IgD-negative memory B cell (primary cell): ENCODE measurements around the gene MACC1. TPM values are rescaled to one million over a fixed set of nuclear protein-coding genes. Genes with fewer than 3 reads are reported as not detected.
A peak's percentile ranks its signal among the peaks of the same experiment; 100 is the strongest.

Experiments used
- H3K27ac Mint-ChIP-seq, 3 donors: one replicate each; pipeline ENCODE4 v1.8.0; 2020 to 2022; ENCODE audit warnings: mild to moderate bottlenecking in 3 of 3, mixed read lengths in 3 of 3, moderate library complexity in 1 of 3
- H3K27me3 Mint-ChIP-seq: one replicate; pipeline ENCODE4 v1.8.0; 2021; ENCODE audit warnings: mixed read lengths
- H3K36me3 Mint-ChIP-seq: one replicate; pipeline ENCODE4 v1.8.0; 2020; ENCODE audit warnings: mild to moderate bottlenecking, mixed read lengths
- H3K4me1 Mint-ChIP-seq, 3 donors: one replicate each; pipeline ENCODE4 v1.8.0; 2020 to 2022; ENCODE audit warnings: mixed read lengths in 3 of 3, mild to moderate bottlenecking in 1 of 3
- H3K4me3 Mint-ChIP-seq, 4 donors: one replicate each; pipeline ENCODE4 v1.8.0; 2020 to 2022; ENCODE audit warnings: mild to moderate bottlenecking in 4 of 4, mixed read lengths in 4 of 4, moderate library complexity in 3 of 4
- H3K9me3 Mint-ChIP-seq, 3 donors: one replicate each; pipeline ENCODE4 v1.8.0; 2020 to 2021; ENCODE audit warnings: mixed read lengths in 3 of 3, mild to moderate bottlenecking in 1 of 3
- polyA plus RNA-seq: library from polyadenylated mRNA; unstranded; fragments of 300-500 nt; fragmentation: Illumina TruSeq; gene quantifications from one replicate; pipeline ENCODE4 v1.2.3, GENCODE V29; 2021

The MACC1 gene
- polyA plus RNA-seq: 1.2 TPM

DNA sequence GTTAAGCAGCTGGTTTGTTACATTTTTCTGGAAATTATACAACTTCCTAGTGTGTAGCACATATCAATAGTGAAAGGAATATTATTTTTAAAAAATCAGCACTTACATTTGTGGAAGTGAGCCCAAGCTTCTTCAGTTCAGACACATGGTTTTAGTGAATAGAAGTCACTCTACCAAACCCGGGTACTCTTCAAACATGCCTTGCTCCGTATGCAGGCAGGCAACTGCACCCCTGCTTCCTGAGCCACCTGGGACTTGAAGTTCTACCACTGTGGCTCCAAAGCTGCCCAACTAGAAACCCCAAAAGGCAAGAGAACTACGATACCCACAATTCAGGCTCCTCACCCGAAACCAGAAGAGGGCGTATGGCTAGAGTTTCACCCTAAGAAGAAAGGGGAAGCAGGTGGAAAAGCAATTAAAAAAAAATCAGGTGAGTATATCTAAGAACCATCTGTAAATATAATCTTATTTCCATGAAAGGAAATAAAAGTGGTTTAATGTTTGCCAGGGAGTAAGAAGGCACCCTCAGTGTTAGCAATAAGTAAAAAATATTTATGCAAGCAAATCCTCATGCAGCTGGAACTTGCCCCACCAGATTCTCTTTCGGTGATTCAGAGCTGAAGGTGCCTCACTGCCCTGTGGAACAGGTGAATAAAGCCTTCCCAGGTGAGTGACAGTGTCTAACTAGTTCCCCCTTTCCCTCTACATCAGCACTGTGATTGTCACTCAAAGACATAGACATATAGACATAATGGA, at the start of gene MACC1:
Gene MACC1, minus strand, starts transcription at position 192 of the 756 bp plus-strand sequence. CDS start 55,522 bp downstream, outside the sequence.
- H3K36me3 Mint-ChIP-seq: peaks cover 10% of the 10 kb centered on the region
- H3K4me3 Mint-ChIP-seq: peak within 1 kb of the TSS; percentile 52 to 82 (median 76)
- H3K9me3 Mint-ChIP-seq: peaks cover 0 to 2% (median 0%) of the 10 kb centered on the region in 3 donors
- H3K4me1 Mint-ChIP-seq: peaks cover 38 to 48% (median 44%) of the 10 kb centered on the region in 3 donors
- H3K27ac Mint-ChIP-seq: peak within 1 kb of the TSS; percentile 73 to 88 (median 88)
- no peaks in the 10 kb centered on the region for H3K27me3 Mint-ChIP-seq

DNA sequence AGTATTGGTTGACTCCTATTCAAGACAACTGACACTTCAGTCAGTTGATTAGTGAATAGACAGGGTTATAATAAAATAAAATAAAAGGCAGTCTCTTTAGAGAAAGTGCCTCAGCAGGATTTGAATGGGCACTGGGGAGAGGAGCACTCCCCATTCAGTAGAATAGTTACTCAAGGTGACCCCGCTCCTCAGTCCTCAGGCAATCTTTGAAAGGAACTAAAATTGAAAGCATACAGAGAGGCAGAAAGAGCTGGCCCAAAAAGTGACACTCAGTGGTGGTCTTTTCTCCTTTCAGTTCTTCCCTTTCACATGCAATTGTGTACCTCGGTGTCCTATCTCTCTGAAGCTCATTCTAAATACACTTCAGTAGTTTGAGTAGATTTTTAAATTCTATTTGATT, 47.4 kb upstream of the MACC1 start:
- no peak overlapping the region for H3K4me3 Mint-ChIP-seq
- no peaks in the 10 kb centered on the region for H3K9me3 Mint-ChIP-seq
- H3K27ac Mint-ChIP-seq: no peak overlapping the region
- no peaks in the 10 kb centered on the region for H3K36me3 Mint-ChIP-seq
- no peaks in the 10 kb centered on the region for H3K27me3 Mint-ChIP-seq
- peaks cover 4 to 6% (median 6%) of the 10 kb centered on the region in 3 donors for H3K4me1 Mint-ChIP-seq

DNA sequence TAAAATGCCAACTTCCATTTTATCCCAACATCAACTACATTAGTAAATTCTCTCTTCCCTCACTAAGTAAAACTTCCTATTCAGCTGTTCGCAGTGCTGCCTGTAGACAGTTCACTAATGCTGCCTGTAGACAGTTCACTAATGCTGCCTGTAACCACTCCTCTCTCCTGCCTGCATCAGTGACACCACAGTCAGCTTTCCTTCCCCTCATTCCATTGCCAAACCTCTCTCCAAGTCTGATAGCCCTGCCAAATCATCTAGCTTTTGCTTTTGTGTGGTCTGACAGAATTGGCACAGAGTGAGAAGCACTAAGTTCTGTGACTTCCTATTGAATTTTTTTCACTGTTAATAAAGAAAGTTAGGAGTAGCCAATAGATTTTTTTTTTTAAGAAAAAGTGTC, 43.0 kb upstream of the MACC1 start:
- Mint-ChIP-seq H3K9me3 (no peaks in the 10 kb centered on the region), H3K27me3 (no peaks in the 10 kb centered on the region), H3K4me3 (no peak overlapping the region), H3K27ac (no peak overlapping the region), H3K36me3 (no peaks in the 10 kb centered on the region), H3K4me1 (no peaks in the 10 kb centered on the region)

DNA sequence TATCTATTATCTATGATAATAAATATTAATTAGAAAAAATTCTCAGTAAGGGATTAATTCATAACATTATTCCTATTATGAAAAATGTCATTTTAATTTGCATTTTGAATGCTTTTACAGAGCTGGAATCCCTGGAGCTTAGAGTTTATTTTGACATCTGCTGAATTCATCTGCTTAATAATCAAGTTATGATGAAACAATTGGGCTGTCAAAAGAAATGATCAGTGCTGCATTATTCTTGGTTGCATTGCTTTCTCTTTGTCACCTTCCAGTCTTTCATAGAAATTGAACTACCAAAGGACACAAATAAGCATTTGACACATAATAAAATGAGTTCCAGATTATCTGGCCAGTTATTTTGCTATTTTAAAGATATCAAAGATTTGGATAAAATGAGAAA, 40.0 kb upstream of the MACC1 start:
- Mint-ChIP-seq H3K27me3 (no peaks in the 10 kb centered on the region), H3K9me3 (no peaks in the 10 kb centered on the region), H3K4me1 (no peaks in the 10 kb centered on the region), H3K36me3 (no peaks in the 10 kb centered on the region), H3K27ac (no peak overlapping the region), H3K4me3 (no peak overlapping the region)

DNA sequence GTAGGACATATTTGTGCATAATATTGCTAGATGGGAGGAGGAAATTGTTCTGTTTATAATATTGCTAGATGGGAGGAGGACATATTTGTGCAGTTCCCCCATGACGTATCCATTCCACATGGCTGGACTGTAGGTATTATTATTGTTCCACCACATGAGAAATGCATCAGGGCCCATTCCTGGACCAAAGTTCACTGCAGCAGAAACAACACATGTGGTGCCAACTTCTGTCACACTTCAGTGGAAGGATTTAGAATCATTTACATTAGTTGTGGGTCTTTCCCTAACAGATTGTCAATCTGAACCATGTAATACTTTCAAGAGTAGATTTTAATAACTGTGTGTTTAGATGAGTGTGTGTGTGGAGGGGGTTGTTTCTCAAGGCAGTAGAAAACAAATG, 32.7 kb upstream of the MACC1 start:
- H3K4me1 Mint-ChIP-seq: no peaks in the 10 kb centered on the region
- no peak overlapping the region for H3K27ac Mint-ChIP-seq
- no peaks in the 10 kb centered on the region for H3K9me3 Mint-ChIP-seq

DNA sequence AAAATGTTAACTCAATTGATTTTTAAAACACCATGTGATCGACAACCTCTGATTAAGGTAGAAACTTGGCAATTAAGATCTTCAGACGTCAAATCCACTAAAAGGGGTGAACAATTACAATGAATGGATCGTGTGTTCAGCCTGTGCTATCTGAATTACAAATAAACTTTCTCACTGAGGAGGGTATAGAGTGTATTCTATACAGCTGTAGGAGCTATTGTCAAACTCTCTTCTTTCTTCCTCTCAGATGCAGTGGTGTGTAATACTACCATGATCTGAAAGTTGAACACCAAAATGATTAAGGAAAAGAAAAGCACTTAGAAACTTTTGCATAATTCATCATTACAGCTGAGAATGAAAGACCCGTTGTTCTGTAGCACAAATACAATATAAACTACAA, 32.2 kb upstream of the MACC1 start:
- Mint-ChIP-seq H3K27me3 (peaks cover 1% of the 10 kb centered on the region), H3K36me3 (no peaks in the 10 kb centered on the region), H3K9me3 (no peaks in the 10 kb centered on the region), H3K27ac (no peak overlapping the region), H3K4me3 (no peak overlapping the region), H3K4me1 (no peaks in the 10 kb centered on the region)

More for the DNA sequence above, 32.7 kb upstream of the MACC1 start:
- Mint-ChIP-seq H3K36me3 (no peaks in the 10 kb centered on the region), H3K27me3 (peaks cover 1% of the 10 kb centered on the region), H3K4me3 (no peak overlapping the region)

DNA sequence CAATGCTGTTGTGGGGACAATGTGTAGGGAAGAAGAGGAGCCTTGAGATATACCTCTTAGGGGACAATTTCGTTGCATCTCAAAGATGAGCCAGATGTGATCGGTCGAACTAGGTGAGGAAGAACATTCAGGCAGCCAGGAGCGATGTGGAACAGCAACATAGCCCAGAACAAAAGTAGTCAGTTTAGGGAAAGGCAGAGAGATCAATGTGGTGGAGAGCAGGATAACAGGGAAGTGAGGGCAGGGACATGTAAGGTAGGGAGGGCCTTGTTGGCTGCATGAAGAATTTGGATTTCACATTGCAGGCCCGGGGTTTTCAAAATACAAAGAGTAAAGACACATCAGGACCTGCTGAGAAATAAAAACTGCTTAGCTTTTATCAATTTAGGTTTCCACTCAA, 29.1 kb upstream of the MACC1 start:
- H3K36me3 Mint-ChIP-seq: no peaks in the 10 kb centered on the region
- no peaks in the 10 kb centered on the region for H3K9me3 Mint-ChIP-seq
- peaks cover 0 to 9% (median 8%) of the 10 kb centered on the region in 3 donors for H3K4me1 Mint-ChIP-seq
- no peak overlapping the region for H3K27ac Mint-ChIP-seq
- no peak overlapping the region for H3K4me3 Mint-ChIP-seq
- H3K27me3 Mint-ChIP-seq: peaks cover 1% of the 10 kb centered on the region

DNA sequence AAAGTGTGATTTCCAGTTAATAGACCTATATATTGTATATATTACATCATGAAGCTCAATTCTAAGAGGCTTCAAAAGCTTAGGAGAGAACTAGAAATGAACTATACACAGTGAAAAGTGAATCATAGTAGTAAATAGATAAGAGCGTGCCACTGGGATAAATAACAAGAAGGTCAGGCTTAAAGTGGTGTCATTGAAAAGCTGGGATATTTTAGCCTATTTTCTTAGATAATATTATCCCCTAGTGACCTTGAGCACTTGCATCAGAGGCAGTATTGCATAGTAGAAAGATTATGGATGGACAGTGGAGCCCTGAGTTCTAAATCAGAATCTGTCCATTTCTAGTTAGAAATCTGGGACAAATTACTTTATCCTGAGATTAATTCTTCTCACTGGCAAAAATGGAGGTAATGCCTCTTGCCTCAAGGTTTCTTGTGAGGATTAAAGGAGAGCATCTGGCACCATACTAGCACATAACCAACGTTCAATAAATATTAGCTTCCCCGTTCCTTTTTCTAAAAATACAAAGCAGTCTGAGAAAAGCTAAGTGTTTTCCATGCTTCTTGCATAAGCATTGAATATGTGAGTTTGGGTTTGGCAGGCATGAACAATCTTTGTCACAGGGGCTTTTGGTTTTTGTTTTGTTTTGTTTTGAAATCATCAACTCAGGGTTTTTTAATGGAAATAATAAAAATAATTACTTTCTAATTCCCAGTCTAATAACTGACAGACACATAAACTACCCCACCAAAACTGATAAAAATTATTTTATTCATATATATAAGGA, 27.3 kb upstream of the MACC1 start:
- Mint-ChIP-seq H3K27me3 (peaks cover 1% of the 10 kb centered on the region), H3K4me1 (peaks cover 10 to 24% (median 21%) of the 10 kb centered on the region in 3 donors), H3K27ac (no peak overlapping the region), H3K36me3 (no peaks in the 10 kb centered on the region), H3K4me3 (no peak overlapping the region), H3K9me3 (no peaks in the 10 kb centered on the region)

GRCh38 chr7:20241911-20242261, 24.7 kb upstream of the MACC1 start:
- H3K4me1 Mint-ChIP-seq: peaks cover 23 to 35% (median 34%) of the 10 kb centered on the region in 3 donors
- H3K36me3 Mint-ChIP-seq: no peaks in the 10 kb centered on the region
- H3K27me3 Mint-ChIP-seq: no peaks in the 10 kb centered on the region
- H3K4me3 Mint-ChIP-seq: no peak overlapping the region
- no peaks in the 10 kb centered on the region for H3K9me3 Mint-ChIP-seq
- H3K27ac Mint-ChIP-seq: no peak overlapping the region

- Mint-ChIP-seq H3K4me3 (peak overlapping the region in 2 of 4 donors; percentile 14), H3K36me3 (no peaks in the 10 kb centered on the region), H3K27ac (peak overlapping the region in 1 of 3 donors; percentile 41), H3K4me1 (peaks cover 23 to 35% (median 34%) of the 10 kb centered on the region in 3 donors), H3K27me3 (no peaks in the 10 kb centered on the region), H3K9me3 (no peaks in the 10 kb centered on the region)
These were observed 24.2 kb upstream of the MACC1 start for GRCh38 chr7:20241194-20241910.

- peak overlapping the region in 2 of 4 donors; percentile 41 to 53 for H3K4me3 Mint-ChIP-seq
These were observed 23.1 kb upstream of the MACC1 start for GRCh38 chr7:20240080-20240926.

DNA sequence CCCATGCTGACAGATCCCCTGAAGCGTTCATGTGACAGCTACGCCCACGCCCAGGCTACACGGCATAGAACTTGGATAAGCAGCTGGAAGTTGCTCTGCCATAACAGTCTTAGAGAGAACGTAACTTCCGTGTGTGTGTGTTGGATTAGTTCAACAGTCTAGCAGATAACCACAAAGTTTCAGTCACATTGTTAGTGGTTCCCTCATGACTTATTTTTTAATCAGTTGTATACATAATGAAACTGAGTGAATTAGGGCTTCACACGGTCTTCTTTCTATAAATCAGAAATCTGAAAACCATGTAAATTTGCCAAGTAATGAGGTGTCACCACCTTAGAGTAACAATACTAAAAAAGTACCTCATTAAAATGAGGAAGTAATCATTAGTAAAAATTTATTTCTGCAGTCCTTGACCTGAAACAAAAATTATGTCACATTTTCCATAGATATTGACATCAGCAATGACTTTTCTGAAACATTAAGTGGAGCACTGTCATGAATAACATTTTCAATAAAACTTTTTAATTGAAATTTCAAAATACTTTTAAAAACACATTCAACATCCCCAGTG, 21.7 kb upstream of the MACC1 start:
- H3K4me1 Mint-ChIP-seq: peaks cover 26 to 39% (median 35%) of the 10 kb centered on the region in 3 donors
- peak overlapping the region; percentile 61 to 93 (median 70) for H3K4me3 Mint-ChIP-seq
- no peaks in the 10 kb centered on the region for H3K36me3 Mint-ChIP-seq
- H3K27ac Mint-ChIP-seq: peak overlapping the region; percentile 64 to 73 (median 73)
- H3K27me3 Mint-ChIP-seq: no peaks in the 10 kb centered on the region
- H3K9me3 Mint-ChIP-seq: peaks cover 0 to 1% (median 0%) of the 10 kb centered on the region in 3 donors

More at GRCh38 chr7:20240080-20240926, 23.1 kb upstream of the MACC1 start:
- H3K27ac Mint-ChIP-seq: peak overlapping the region; percentile 41 to 76 (median 54)
- H3K36me3 Mint-ChIP-seq: no peaks in the 10 kb centered on the region
- peaks cover 0 to 1% (median 0%) of the 10 kb centered on the region in 3 donors for H3K9me3 Mint-ChIP-seq
- H3K27me3 Mint-ChIP-seq: no peaks in the 10 kb centered on the region
- H3K4me1 Mint-ChIP-seq: peaks cover 23 to 39% (median 34%) of the 10 kb centered on the region in 3 donors

DNA sequence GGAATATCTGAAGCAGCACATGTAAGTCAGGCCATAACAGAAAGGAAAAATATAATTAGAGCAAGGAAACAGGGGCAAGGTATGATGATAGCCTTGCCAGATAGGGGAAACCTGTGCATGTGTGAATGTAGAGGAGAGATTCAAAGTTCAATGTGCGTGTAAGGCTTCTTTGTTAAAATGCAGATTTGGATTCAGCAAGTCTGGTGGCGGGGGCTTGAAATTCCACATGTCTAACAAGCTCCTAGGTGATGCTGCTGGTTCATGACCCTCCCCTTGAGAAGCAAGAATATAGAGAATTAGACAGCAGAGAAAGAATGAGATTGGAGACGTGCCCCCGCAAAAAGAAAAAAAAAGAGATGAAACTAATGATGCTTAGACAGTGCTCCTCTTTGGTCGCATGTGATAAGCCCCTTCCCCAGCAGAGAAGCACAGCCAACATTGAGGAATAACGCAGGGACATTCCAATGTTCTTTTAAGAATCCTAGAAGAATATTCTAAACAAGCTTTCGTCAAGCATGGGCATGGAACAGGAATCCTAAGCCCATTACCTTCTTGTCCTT, 21.1 kb upstream of the MACC1 start:
- Mint-ChIP-seq H3K27me3 (no peaks in the 10 kb centered on the region), H3K4me3 (peak overlapping the region; percentile 61 to 93 (median 70)), H3K9me3 (peaks cover 0 to 1% (median 0%) of the 10 kb centered on the region in 3 donors), H3K36me3 (no peaks in the 10 kb centered on the region), H3K4me1 (peaks cover 30 to 41% (median 39%) of the 10 kb centered on the region in 3 donors), H3K27ac (peak overlapping the region; percentile 64 to 73 (median 73))
